HepG2 (cell line): ENCODE measurements around the gene MRFAP1L1. TPM values are rescaled to one million over a fixed set of nuclear protein-coding genes. Genes with fewer than 3 reads are reported as not detected.

Experiments used
- ATAC-seq: fragments of 200-7000 bp; cut with Tn5 transposase; 3 replicates; pipeline ENCODE4 v1.9.1; 2020; ENCODE audit warnings: mild to moderate bottlenecking, moderate library complexity
- BruUV-seq: library from RNA; stranded (reverse); fragments of 400-500 nt; replicated peaks from 2 replicates; lab custom pipeline; 2021; lab: Mats Ljungman, UMichigan
- CTCF ChIA-PET: fragments of 300-600 bp; formaldehyde crosslinking; extraction: SDS; loops from one replicate; lab custom pipeline; 2021; ENCODE audit warnings: low total read pairs, inconsistent platforms, low intra/inter-chr PET ratio; lab: Yijun Ruan, JAX
- POLR2A ChIA-PET: fragments of 350-600 bp; sonication (Branson Sonifier 250); formaldehyde crosslinking; loops from one replicate; lab custom pipeline; 2020; ENCODE audit warnings: antibody characterized with exemption, inconsistent platforms; lab: Yijun Ruan, JAX
- DNase-seq: peaks from one replicate; pipeline ENCODE4 v3.0.0-alpha.2; 2015; ENCODE audit warnings: low spot score
- FAIRE-seq: peaks from 3 replicates; lab custom pipeline; 2011; peaks lifted over from hg19 to GRCh38; lab: Jason Lieb, UNC
- H2AFZ ChIP-seq: one replicate; pipeline ENCODE4 v1.6.1; 2011; ENCODE audit warnings: low read length, inconsistent platforms
- H3K27ac ChIP-seq: fragments of 300-600 bp; 3 replicates; pipeline ENCODE4 v1.8.0; 2011; ENCODE audit warnings: mixed run types, mild to moderate bottlenecking, mixed read lengths, low read length, inconsistent platforms; ENCODE audit not compliant: insufficient read depth; ENCODE audit errors: extremely low read length
- H3K27me3 ChIP-seq, 2 experiments: fragments of 200-600 bp in 1 of 2; 2 replicates in 1 of 2; 3 replicates in 1 of 2; pipeline versions ENCODE4 v1.6.0 to v1.8.0; 2011; ENCODE audit warnings: low read length in 2 of 2, mild to moderate bottlenecking in 2 of 2, moderate library complexity in 2 of 2, inconsistent platforms in 1 of 2; ENCODE audit not compliant: insufficient read depth in 2 of 2, control insufficient read depth in 1 of 2
- H3K36me3 ChIP-seq, 2 experiments: fragments of 200-600 bp in 1 of 2; replicated peaks in 1 of 2; 2 replicates in 1 of 2; 3 replicates in 1 of 2; pipeline versions ENCODE4 v1.5.1 to v1.8.0; 2011; ENCODE audit warnings: low read length in 2 of 2, inconsistent platforms in 1 of 2; ENCODE audit not compliant: insufficient read depth in 2 of 2, control insufficient read depth in 1 of 2
- H3K4me1 ChIP-seq: 2 replicates; pipeline ENCODE4 v1.5.1; 2012; ENCODE audit warnings: low read length, inconsistent platforms; ENCODE audit not compliant: insufficient read depth
- H3K4me2 ChIP-seq: 2 replicates; pipeline ENCODE4 v1.6.0; 2011; ENCODE audit warnings: low read depth, low read length, inconsistent platforms
- H3K4me3 ChIP-seq, 3 experiments: fragments of 200-600 bp in 1 of 3; sonication (generic), shearing (Covaris generic) in 1 of 3; replicated peaks in 1 of 3; 2 replicates each; pipeline ENCODE4 v1.5.1; 2011 to 2016; ENCODE audit warnings: low read length in 3 of 3, inconsistent platforms in 2 of 3, low read depth in 2 of 3, mild to moderate bottlenecking in 2 of 3, control low read depth in 1 of 3, mixed read lengths in 1 of 3; ENCODE audit not compliant: insufficient read depth in 1 of 3
- H3K79me2 ChIP-seq: one replicate; pipeline ENCODE4 v1.6.1; 2011; ENCODE audit warnings: low read length, inconsistent platforms; ENCODE audit not compliant: insufficient read depth
- H3K9ac ChIP-seq: 2 replicates; pipeline ENCODE4 v1.6.0; 2011; ENCODE audit warnings: mild to moderate bottlenecking, low read depth, low read length, inconsistent platforms; ENCODE audit not compliant: insufficient read depth
- H3K9me3 ChIP-seq: 2 replicates; pipeline ENCODE4 v1.5.1; 2012; ENCODE audit warnings: mild to moderate bottlenecking, low read length
- H4K20me1 ChIP-seq: 2 replicates; pipeline ENCODE4 v1.6.0; 2011; ENCODE audit warnings: inconsistent platforms, mild to moderate bottlenecking, low read length, moderate library complexity; ENCODE audit not compliant: insufficient read depth
- HMG20A ChIP-seq: IDR thresholded peaks from 2 replicates; pipeline ENCODE4 v1.6.1; 2016; ENCODE audit warnings: borderline replicate concordance
- IKZF4 ChIP-seq: sonication (generic); formaldehyde crosslinking; IDR thresholded peaks from 2 replicates; pipeline ENCODE4 v1.5.1; 2020; ENCODE audit warnings: borderline replicate concordance, mild to moderate bottlenecking, low read depth, missing genetic modification reagents; ENCODE audit errors: not compliant biosample characterization
- NBN ChIP-seq: fragments of 450-650 bp; conservative IDR thresholded peaks from 2 replicates; pipeline ENCODE4 v1.6.1; 2017
- NFATC3 ChIP-seq: sonication (generic); formaldehyde crosslinking; IDR thresholded peaks from 2 replicates; pipeline ENCODE4 v1.5.1; 2020; ENCODE audit warnings: mild to moderate bottlenecking, missing genetic modification reagents
- PREB ChIP-seq: sonication (generic); formaldehyde crosslinking; IDR thresholded peaks from 2 replicates; pipeline ENCODE4 v1.4.0; 2020; ENCODE audit warnings: missing genetic modification reagents
- SMYD3 ChIP-seq: sonication (generic); formaldehyde crosslinking; IDR thresholded peaks from 2 replicates; pipeline ENCODE4 v1.8.1; 2023; ENCODE audit warnings: mild to moderate bottlenecking, missing genetic modification reagents
- ZNF205 ChIP-seq: IDR thresholded peaks from 2 replicates; pipeline ENCODE4 v1.6.1; 2018; ENCODE audit warnings: missing biosample characterization, missing genetic modification reagents
- ZNF253 ChIP-seq: sonication (generic); formaldehyde crosslinking; IDR thresholded peaks from 2 replicates; pipeline ENCODE4 v1.8.0; 2022; ENCODE audit warnings: mild to moderate bottlenecking, missing genetic modification reagents, borderline replicate concordance
- ZNF362 ChIP-seq: sonication (generic); formaldehyde crosslinking; IDR thresholded peaks from 2 replicates; pipeline ENCODE4 v1.4.0; 2020; ENCODE audit warnings: missing genetic modification reagents, mild to moderate bottlenecking, borderline replicate concordance
- ZNF430 ChIP-seq: sonication (generic); formaldehyde crosslinking; IDR thresholded peaks from 2 replicates; pipeline ENCODE4 v1.9.0; 2021; ENCODE audit warnings: mild to moderate bottlenecking, missing genetic modification reagents
- ZNF598 ChIP-seq: sonication (generic); formaldehyde crosslinking; IDR thresholded peaks from 2 replicates; pipeline ENCODE4 v1.5.1; 2020; ENCODE audit warnings: mild to moderate bottlenecking, missing genetic modification reagents, borderline replicate concordance
- ZNF652 ChIP-seq: IDR thresholded peaks from 2 replicates; pipeline ENCODE4 v1.6.1; 2016; ENCODE audit warnings: low read depth, borderline replicate concordance
- ZNF670 ChIP-seq: sonication (generic); formaldehyde crosslinking; IDR thresholded peaks from 2 replicates; pipeline ENCODE4 v1.8.0; 2022; ENCODE audit warnings: mild to moderate bottlenecking, missing genetic modification reagents, borderline replicate concordance
- ZSCAN9 ChIP-seq: IDR thresholded peaks from 2 replicates; pipeline ENCODE4 v1.6.1; 2016; ENCODE audit warnings: borderline replicate concordance
- WGBS: methylation state at CpG from one replicate; pipeline ENCODE4 v1.1.6; 2017; ENCODE audit warnings: low lambda C conversion rate; 5-methylcytosine and 5-hydroxymethylcytosine counted together
- in situ Hi-C: cut with HindIII; loops from 2 replicates; pipeline ENCODE4 v1.10.0; 2017; ENCODE audit warnings: low pct_unique_long_range_greater_than_20kb; ENCODE audit not compliant: extremely low pct_ligation_motif_present
- intact Hi-C: fragments of 100-400 bp; cut with micrococcal nuclease; formaldehyde crosslinking; loops from one replicate; pipeline ENCODE4 v1.10.0; 2022; ENCODE audit not compliant: unreplicated experiment
- polyA plus RNA-seq, 8 experiments: library from polyadenylated mRNA; depleted of rRNA in 3 of 8; stranded (reverse) in 7 of 8; unstranded in 1 of 8; fragments of >200 nt; fragmentation: Illumina TruSeq in 4 of 8; extraction: Trizol in 4 of 8; gene quantifications; 2 replicates each; pipeline versions ENCODE4 v1.2.1 to v1.2.3, GENCODE V29; 2011 to 2016; ENCODE audit warnings: low read depth in 4 of 8, missing spikeins in 1 of 8, mixed read lengths in 1 of 8; ENCODE audit not compliant: insufficient read depth in 1 of 8
- total RNA-seq, 5 experiments: library from RNA; depleted of rRNA; stranded (reverse); fragments of >200 nt; fragmentation: Illumina TruSeq; extraction: Trizol; gene quantifications; 2 replicates each; pipeline ENCODE4 v1.2.3, GENCODE V29; 2016; ENCODE audit warnings: low read depth in 1 of 5

Gene MRFAP1L1
- total and polyA plus RNA-seq, 2 of the 13 experiments (the other 11 are each of a cell fraction or from before 2014, with no cell fraction given): 44.8 to 76.6 TPM

- TF ChIP-seq ZNF362 (CRISPR knock-in tag) (peak; percentile 87), SMYD3 (0 out of 2 replicates have a peak, but pooled peaks have one; percentile 28), ZNF205 (CRISPR knock-in tag) (0 out of 2 replicates have a peak, but pooled peaks have one; percentile 8), IKZF4 (CRISPR knock-in tag) (no peak), ZNF670 (CRISPR knock-in tag) (no peak), ZNF430 (no peak)
Measured at GRCh38 chr4:6715704-6716017, 6.0 kb upstream of the MRFAP1L1 start (continued).

GRCh38 chr4:6714954-6715353, 5.3 kb upstream of the MRFAP1L1 start:
- intact Hi-C loops: no loop called here
- in situ Hi-C loops: no loop called here
- TF ChIP-seq NFATC3 (CRISPR knock-in tag) (0 out of 2 replicates have a peak, but pooled peaks have one; percentile 10), HMG20A (no peak), ZNF598 (no peak), ZNF253 (CRISPR knock-in tag) (no peak), NBN (no peak), ZSCAN9 (CRISPR knock-in tag) (no peak), PREB (CRISPR knock-in tag) (no peak), ZNF652 (CRISPR knock-in tag) (no peak)
- Histone ChIP-seq H2AFZ (no peak overlapping the region), H3K4me2 (peak overlapping the region; percentile 99; the same call in 1 of the 2 replicates), H3K9me3 (no peaks in the 10 kb centered on the region), H3K4me1 (peaks cover 42% of the 10 kb centered on the region), H3K9ac (peak overlapping the region; percentile 91), H3K79me2 (peaks cover 22% of the 10 kb centered on the region), H3K27ac (no peak overlapping the region), H3K4me3 (peak overlapping the region in 1 of 3 experiments; percentile 88; a peak in 1 of 6 replicates), H3K27me3 (no peaks in the 10 kb centered on the region; a peak in 1 of 5 replicates), H3K36me3 (no peaks in the 10 kb centered on the region), H4K20me1 (0 out of 2 replicates have a peak, but pooled peaks cover 8% of the 10 kb centered on the region)
- no peak for FAIRE-seq
- ChIA-PET CTCF (no interaction called here), POLR2A (interaction anchor here (1.0 to 3.0 kb wide), 5 partner anchors 10 to 178 kb away, joined by 3 to 15 read pairs (median 9); partner anchors contain the start of gene S100P)
- WGBS: 56% methylated on average over 1 of the region's 1 CpG
- no TSS peak for BruUV-seq
- no peak for DNase-seq
- ATAC-seq: no peak
